Stimulated activated CD8-positive, alpha-beta memory T cell treated with anti-CD3 and anti-CD28 coated beads, Interleukin-2, amount 100 ng/mL, for 1 hour (primary cell): ENCODE data around the gene ARMC2.
"Not testable (repeated sequence)": the region's sequence is repeated elsewhere in the genome, so short reads cannot be mapped to it uniquely, and the experiment has no call there.

ENCODE experiments used
- DNase-seq, 2 donors: peaks; one replicate each; pipeline ENCODE4 v3.0.0-alpha.2; 2020; ENCODE audit warnings: low read depth in 2 of 2

ARMC2 gene

DNA sequence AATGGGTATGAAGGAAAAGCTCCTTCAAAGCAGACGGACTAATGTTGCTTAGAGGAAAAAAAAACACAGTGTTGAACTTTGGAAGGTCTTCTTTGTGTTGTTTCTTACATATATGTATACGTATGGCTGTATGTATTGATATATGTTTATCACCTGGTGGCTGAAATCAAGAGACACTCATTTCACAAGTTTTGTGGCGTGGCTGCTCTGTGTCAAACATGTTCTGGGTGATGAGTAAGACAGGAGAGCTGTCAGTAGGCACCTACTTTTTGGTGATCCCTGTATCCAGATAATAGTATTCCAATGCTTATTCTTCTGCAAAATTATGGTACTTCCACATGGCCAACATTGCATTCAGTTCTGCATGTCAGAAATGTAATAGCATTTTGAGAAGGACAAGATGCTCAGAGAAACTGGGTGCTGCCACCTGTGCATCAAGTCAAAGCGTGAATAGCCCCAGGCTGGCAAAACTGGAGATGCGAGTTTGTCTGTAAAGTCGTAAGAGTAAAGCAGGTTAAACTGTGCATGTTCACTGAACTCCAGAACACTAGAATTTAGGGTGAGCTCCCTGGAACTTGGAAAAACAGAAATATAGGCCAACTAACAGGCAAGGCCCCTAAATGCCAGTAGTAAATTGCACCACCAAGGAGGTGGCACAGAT is 67.9 kb downstream of the ARMC2 start:
- DNase-seq = no peak

DNA sequence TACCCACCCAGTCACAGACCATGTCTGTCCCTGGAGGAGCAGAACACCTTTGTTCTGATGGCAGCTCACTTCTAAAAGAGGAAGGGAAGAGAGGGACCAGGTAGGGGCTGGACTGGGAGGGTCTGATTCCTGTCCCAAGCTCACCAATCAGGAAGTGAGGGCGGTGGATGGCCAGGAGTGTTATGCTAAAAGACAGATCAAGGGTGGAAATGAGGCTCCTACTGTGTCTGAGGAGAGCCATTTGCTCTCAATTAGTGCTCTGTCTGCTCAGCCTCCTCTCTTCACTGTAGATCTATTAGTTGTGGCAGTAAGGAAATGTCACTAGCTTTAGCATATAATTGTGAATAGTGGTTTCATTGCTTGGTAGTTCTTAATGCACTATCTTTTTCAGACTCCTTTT is 72.5 kb downstream of the ARMC2 start:
- no peak for DNase-seq

DNA sequence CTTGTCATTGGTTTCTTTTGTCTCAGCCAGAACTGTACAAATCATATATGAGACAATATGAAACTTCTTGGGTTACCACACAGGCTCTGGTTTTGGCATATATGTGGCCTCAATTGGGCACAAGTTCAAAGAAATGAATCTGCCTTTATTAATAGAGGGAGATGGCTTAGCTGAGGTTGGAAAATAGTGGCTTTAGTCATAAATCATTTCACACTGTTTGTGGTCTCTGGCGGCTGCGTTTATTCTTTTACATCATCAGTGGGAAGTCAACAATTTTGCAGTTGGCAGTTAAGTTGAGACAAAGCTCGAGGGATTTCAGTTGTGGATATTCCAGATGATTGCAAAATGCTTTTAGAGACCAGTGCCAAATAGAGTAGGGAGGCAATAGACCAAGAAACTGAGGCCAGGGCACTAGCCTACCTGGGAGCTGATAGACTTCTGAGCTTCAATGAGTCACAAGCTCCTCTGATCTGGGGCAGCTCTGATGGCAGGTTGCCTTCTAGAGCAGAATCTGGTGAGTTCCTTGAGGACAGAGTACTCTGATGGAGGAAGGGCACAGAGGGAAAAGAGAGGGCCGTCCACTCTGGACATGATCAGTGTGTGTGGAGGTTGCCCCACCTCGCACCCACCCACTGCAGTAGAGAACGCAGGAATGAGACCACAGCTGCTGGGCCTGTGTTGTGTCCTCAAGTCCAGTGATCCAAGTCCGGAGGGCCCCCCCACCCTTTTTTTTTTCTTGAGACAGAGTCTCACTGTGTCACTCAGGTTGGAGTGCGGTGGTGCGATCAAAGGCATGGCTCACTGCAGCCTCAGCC is 73.5 kb downstream of the ARMC2 start:
- DNase-seq = no peak

DNA sequence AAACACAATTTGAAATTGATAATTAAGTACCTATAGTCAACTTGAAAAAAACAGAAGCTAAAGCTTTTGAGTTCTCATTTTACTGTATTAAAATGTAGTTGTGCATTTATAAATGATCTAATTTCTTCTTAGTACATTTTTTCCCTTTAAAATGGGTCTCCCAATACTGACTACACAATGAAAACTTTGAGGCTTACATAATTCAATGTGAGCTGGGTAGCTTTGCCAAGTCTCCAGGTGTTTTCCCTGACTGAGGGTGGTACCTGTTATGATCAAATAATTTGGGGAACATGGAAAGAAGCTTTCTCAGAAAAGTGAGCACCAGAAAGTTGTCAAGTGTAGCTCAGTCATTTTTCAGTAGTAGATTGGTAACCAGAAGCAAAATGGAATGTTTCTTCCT is 74.3 kb downstream of the ARMC2 start:
- DNase-seq = no peak

DNA sequence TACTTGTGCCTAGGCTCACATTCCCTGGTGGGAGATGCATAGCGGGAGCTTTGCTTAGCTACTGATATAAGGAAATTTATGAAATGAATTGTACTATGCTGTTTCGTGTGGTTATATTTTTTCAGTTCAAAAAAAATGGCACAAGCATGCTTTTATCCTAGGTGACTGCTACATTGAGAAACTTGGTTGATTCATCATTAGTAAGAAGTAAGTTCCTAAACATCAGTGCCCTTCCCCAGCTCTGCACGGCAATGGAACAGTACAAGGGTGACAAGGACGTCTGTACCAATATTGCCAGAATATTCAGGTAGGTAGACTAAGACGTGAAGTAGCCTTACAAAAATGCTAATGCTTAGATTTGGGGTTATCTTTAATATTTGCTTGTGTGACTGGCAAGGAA is 79.7 kb downstream of the ARMC2 start:
- no peak for DNase-seq

DNA sequence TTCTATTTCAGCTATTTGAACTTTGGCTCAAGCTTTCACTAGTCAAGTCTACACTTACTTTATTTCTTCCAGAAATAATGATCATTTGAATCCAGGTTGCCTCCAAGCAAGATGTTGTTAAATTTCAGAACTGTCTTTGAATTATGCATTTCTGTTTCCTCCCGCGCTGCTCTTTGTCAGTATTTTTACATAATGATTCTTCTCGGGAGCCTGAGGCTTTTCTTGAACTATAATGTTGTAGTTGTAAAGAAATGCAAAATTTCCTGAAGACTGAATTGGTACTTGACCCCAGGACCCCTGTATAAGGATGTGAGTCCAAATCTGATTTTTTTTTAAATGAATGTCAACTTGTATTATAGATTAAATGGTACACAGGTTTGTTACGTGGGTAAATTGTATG is 80.4 kb downstream of the ARMC2 start:
- no peak for DNase-seq

DNA sequence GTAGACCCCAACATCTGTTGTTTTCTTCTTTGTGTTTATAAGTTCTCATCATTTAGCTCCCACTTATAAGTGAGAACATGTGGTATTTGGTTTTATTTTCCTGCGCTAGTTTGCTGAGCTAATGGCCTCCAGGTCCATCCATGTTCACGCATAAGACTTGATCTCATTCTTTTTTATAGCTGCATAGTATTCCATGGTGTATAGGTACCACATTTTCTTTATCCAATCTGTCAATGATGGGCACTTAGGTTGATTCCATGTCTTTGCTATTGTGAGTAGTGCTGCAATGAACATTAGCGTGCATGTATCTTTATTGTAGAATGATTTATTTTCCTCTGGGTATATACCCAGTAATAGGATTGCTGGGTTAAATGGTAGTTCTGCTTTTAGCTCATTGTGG is 82.9 kb downstream of the ARMC2 start:
- not testable (repeated sequence) for DNase-seq

DNA sequence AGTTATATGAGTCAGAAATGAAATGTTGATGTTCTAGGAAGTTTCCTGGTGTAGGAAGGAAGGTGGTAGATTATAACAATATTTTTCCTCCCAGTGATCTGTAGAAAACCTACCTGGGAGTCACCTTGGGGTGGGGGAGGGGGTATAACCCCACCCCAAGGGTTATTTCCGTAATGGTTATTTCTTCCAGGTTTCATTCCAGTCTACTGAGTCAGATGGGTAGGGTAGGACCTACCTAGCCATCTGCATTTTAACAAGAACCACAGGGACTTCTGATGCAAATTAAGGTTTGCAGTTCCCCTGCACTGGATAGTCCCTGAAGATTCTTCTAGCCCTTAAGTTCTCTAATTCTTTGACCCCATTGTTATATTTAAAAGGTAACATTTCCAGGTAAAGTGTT is 88.9 kb downstream of the ARMC2 start:
- DNase-seq = no peak

DNA sequence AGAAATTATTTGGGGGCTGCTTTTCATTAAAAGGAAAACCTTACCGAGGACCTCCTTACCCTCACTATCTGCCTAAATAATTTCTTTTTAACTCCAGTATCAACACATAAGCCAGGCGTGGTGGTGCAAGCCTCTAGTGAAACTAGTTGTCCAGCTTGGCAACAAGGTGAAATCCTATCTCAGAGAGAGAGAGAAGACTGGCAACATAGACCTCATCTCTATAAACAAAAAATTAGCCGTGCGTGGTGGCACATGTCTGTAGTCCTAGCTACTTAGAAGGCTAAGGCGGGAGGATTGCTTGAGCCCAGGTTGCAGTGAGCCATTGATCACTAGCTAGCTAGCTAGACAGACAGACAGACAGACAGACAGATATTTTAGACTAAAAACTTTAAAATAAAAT is 92.5 kb downstream of the ARMC2 start:
- no peak for DNase-seq

DNA sequence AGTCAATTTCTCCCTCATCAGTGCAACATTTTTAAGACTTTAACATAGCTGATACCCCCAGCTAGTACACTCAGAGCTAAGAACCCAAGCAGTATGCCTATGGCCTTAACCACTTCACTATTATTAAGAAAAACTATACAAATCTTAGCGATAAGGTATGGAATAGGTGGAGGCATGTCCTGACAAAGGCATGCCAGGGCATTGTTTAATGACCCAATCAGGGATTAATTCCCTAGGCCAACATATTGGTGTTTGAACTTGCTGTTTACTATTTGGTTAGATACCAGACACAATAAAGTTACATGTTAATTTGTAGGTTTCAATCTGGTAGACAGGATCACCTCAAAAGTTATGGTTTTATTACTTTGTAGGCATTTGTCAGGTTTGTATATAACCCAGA is 93.1 kb downstream of the ARMC2 start:
- DNase-seq = no peak

DNA sequence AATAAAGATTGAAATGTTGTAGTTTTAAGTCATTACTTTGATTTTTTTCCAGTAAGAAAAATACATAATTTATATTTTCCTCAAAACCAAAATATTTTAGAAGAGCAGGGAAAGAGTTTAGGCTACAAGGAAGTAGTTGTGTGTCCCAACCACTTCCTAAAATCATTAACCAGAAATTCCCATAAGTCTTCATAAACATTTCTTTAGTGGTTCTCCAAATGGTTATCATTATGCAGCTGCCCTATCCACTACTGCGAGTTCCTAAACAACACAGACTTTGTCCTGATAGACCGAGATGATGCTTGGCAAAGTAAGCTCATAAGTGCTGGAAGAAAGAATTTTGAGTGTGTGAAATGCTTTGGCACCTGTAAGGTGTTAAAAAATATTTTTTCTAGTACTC is 93.6 kb downstream of the ARMC2 start:
- DNase-seq = no peak

DNA sequence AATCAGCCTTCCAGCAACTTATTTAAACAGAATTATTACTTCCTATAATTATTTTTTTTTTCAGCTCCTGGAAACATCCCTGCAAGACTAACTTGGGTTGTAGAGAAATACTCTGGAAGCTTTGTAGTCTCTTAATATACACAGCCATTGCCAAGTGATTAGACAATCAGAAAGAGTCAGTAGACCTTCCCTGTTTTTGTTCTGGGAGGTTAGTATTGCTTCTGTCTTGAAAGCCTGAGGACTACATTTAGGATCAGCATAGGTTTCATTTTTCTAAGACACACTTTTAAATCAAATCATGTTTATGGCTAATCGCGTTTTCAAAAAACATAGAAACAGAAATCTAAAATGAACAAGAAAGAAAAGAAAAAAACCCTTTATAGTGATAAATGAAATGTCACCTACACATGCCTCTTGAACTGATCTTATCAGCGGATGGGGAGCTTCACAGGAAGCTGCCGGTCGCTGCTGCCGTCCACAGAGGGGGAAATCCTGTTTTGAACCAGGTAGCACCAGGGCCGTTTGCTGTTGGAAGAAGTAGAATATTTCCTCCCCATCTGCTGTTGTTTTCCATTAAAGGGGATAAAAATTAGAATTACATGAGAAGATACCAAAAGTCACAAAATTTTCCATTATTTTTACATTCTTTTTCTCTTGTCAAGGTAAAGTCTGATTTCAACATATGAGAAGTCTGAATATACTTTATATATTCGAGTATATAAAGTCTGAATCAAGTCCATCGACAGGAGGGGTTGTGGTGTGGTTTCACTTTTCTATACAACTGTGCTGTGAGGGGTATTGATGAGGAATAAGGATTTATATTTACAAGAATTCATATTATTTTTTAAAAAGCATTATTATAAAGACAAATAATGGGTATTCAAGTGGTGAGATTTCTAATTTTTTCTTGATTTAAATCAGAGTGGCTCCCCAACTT is 94.6 kb downstream of the ARMC2 start:
- peak; percentile 21 to 41 for DNase-seq

DNA sequence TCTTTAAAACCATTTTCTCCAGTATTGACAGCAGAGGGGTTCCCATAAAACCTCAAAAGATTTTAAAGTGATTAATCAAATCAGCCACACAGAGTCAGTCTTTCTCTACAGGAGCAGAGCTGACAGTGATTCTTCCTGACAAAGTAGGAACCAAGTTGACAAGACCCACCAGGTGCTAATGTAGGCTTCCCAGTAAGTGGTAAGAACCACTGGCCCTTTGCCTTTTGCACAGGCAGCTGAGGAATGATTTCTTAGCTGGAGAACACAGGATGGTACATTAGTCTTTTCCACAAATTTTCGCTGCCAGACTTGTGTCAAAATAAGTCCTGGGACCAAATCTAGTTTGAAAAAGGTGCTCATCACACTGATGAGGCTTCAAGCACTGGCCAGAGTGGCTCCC is 95.8 kb downstream of the ARMC2 start:
- no peak for DNase-seq

DNA sequence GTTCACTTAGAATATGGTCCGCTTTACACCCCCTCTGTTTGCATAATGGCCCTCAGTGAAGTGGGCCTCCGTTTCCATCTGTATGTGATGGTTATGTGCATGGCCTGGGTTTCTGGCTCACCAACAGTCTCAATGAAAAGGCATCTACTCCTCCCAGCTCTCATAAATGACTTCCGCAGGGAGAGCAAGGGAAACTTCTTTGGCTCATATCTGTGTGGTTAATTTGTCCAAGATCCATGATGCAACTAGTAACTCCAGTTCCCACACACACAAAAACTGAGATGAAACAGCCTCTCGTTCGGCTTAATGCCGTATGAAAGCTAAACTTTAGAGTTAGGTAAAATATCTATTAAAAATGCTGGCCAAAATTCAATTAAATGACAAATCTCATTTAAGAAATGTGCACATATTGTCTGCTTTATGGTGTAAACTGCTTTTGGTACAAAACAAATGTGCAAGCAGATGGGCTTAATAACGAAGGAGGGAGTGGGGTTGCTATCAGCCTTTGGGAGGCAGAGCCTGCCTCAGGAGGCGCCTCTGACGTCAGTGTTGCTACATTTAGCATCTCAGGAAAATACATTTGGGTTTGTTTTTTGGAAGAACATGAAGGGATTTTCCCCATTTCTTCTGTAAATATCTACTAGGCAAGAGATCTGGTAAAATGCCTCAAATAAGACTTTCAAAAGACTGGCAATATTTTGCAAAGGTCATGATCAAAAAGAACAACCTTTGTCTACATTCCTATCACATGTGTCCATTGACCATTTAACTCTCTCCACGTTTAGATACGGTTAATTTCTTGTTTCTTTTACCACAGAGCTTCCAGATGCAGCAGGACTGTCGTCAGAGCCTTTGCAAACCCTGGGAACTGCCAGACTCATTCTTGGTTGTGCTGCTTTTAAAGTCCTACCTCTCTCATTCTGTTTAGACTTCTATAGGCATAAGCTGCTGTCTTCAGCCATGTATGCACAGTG is 96.8 kb downstream of the ARMC2 start:
- DNase-seq = no peak

DNA sequence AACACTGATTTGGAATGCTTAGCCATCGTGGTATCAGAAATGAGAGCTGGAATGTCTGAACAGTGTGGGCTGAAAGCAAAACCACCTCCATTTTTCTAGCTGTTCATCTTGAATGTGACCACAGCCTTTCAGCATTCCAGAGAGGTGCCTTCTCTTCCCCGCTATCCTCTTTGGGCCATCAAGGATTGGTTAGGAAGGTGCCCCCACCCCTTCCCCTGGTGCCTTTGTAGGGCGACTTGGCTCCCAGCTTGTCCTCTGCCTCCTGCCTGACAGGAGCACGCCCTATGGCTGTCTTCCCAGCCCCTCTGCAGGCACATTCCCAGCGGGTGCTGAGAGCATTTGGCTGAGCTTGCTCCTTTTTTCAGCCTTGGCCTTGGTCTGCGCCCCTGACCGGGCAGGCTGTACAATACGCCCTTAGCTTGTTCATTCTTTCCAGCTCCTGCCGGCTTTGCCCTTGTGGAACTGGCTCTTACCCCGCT is 97.5 kb downstream of the ARMC2 start:
- DNase-seq = no peak

DNA sequence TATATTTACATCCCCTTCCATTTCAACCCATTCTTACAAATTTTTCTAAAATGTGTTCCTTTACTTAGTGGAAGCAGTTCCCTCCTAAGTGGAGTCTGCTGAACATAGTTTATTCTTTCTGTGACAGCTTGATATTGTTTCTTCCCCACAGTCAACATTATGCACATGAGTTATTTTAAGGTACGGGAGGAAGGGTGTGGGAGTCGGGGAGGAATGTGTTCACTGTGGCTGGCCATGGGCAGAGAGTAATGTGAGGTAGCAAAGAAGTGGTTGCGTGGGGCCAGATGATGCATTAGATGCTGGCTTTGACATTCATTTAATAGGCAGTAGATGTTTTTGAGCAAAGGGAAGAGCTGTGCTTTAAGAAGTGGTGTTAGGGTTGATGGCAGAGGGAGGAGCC is 98.5 kb downstream of the ARMC2 start:
- DNase-seq = no peak

DNA sequence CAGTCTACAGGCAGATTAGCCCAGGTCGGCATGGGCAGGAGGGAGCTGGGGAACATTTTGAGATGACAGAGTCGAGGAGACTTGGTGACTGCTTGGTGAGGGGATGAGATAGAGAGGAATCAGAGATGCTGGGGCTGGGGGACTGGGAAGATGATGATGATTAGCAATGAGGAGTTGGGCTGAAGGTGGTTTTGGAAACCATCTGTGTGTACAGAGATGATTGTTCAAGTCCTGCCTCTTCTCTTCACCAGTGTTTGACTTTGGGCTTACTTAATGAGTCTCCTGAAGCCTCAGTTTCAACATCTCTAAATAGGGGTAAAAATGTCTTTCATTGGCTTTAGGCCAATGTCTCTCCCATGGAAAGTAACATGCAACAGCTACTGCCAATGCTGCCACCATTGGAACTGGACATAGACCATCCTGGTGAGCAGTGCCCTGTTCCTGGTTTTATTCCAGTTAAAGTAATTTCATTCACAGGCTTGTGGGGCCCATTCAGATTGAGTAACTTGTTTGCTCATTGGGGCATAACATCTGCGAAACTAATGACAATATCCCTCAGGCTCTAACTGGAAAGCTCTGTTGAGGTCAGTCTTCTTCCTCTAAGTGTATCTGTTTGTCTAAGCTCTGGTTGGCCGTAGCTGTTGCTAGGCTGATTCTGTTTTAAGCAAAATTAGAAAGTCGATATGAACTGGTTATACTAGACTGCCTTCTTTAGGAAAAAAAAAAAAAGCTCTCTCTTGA is 99.1 kb downstream of the ARMC2 start:
- no peak for DNase-seq

DNA sequence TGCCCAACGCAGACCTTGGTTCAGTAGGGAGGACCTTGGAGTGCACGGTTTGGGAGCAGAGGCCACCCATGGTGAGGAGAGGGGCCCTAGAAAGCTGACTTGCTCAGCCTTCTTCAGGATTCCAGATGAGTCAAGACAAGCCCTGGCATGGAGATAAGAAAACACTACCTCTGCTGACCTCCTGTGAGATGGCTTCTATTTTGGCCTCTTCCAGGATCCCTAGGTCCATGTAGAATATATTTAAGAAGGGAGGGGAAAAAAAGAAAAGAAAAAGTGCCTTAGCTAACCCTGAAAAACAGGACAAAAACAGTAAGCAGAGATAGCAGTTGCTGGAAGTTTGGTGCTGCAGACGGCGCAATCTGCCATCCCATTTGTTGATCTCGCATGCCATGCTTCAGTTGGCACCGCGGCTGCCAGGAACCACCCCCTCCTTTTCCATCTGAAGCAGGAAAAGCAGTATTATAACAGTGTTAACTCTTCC is 100.0 kb downstream of the ARMC2 start:
- no peak for DNase-seq

DNA sequence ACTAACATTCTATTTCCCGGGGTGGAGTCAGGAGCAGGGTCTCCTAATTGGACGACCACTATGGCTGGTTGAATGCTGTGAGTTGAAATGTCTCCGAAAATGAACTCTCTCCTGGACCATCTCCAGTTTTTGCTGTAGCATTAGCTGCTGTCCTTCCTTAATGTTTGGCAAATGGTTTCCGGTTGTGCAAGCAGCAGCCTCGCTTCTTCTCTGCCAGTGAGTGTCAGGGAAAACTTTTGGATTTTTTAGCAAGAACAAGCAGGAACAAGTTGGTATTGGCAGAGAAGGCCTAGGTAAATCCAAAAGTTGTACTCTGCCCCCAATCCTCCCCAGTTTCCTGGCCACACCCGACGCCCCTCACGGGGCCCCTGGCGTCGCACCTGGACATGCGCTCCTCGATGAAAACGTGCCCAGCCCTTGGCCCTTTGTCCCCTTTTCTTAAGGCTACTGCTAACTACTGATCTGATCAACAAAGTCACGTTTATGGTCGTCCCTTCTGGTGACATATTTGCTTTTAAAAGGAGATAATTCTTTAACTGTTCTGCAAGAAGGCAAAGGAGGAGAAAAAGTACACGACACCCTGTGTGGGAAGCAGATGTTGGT is 103.2 kb downstream of the ARMC2 start:
- DNase-seq = no peak
